Gastrocnemius medialis (tissue), 4 donors: ENCODE measurements around the gene TM7SF3.

Experiments
- CTCF ChIP-seq, 5 experiments: fragments of 450-650 bp in 3 of 5; fragments of 200-600 bp in 2 of 5; sonication (generic) in 2 of 5; IDR thresholded peaks in 4 of 5; conservative IDR thresholded peaks in 1 of 5; 1 replicate in 4 of 5; 2 replicates in 1 of 5; pipeline ENCODE4 v1.5.1; 2016 to 2019; ENCODE audit warnings: antibody characterized with exemption in 5 of 5, mild to moderate bottlenecking in 3 of 5, moderate library complexity in 3 of 5
- POLR2A ChIP-seq, 2 donors: fragments of 450-650 bp; IDR thresholded peaks; one replicate each; pipeline ENCODE4 v1.6.1; 2017; ENCODE audit warnings: antibody characterized with exemption in 2 of 2, mild to moderate bottlenecking in 2 of 2, moderate library complexity in 2 of 2

GRCh38 chr12:26982866-26983265 lies 31.3 kb downstream of the TM7SF3 start:
- TF ChIP-seq CTCF (IDR thresholded peaks at IDR 0.05 in 4 of 5, conservative IDR thresholded peaks at IDR 0.05 in 1 of 5): no peak
- no peak for TF ChIP-seq POLR2A (IDR thresholded peaks at IDR 0.05)
